Karpas-422 (cell line): Measurements from ENCODE around the gene VGF. TPM values are rescaled to one million over a fixed set of nuclear protein-coding genes. Genes with fewer than 3 reads are reported as not detected.

Experiments used
- DNase-seq: peaks from one replicate; pipeline ENCODE4 v3.0.0-alpha.2; 2015
- H2AFZ ChIP-seq: fragments of 200-600 bp; sonication (generic); 2 replicates; pipeline ENCODE4 v1.6.1; 2014; ENCODE audit warnings: antibody characterized with exemption, low read length, mixed read lengths
- H3K27ac ChIP-seq: fragments of 200-600 bp; sonication (generic); 2 replicates; pipeline ENCODE4 v1.5.1; 2014; ENCODE audit warnings: mild to moderate bottlenecking, low read length, moderate library complexity
- H3K27me3 ChIP-seq: fragments of 200-600 bp; sonication (generic); 2 replicates; pipeline ENCODE4 v1.6.1; 2014; ENCODE audit warnings: low read length, mixed read lengths
- H3K36me3 ChIP-seq: fragments of 200-600 bp; sonication (generic); 2 replicates; pipeline ENCODE4 v1.6.1; 2014; ENCODE audit warnings: low read length, mixed read lengths; ENCODE audit not compliant: insufficient read depth
- H3K4me1 ChIP-seq: fragments of 200-600 bp; sonication (generic); 2 replicates; pipeline ENCODE4 v1.6.1; 2014; ENCODE audit warnings: mild to moderate bottlenecking, low read length, mixed read lengths
- H3K4me2 ChIP-seq: fragments of 200-600 bp; sonication (generic); 2 replicates; pipeline ENCODE4 v1.6.1; 2014; ENCODE audit warnings: low read length, low read depth, mild to moderate bottlenecking; ENCODE audit not compliant: poor library complexity, severe bottlenecking
- H3K4me3 ChIP-seq: fragments of 200-600 bp; sonication (generic); 2 replicates; pipeline ENCODE4 v1.5.1; 2014; ENCODE audit warnings: mild to moderate bottlenecking, antibody characterized with exemption, low read length, mixed read lengths
- H3K79me2 ChIP-seq: fragments of 200-600 bp; sonication (generic); 2 replicates; pipeline ENCODE4 v1.6.1; 2014; ENCODE audit warnings: mild to moderate bottlenecking, low read length, mixed read lengths
- H3K9ac ChIP-seq: fragments of 200-600 bp; sonication (generic); 2 replicates; pipeline ENCODE4 v1.6.0; 2014; ENCODE audit warnings: low read length
- H3K9me2 ChIP-seq: fragments of 200-600 bp; sonication (generic), shearing (Covaris generic); replicated peaks from 2 replicates; pipeline ENCODE4 v1.6.0; 2014; ENCODE audit warnings: mild to moderate bottlenecking, low read length, moderate library complexity; ENCODE audit not compliant: insufficient read depth
- H3K9me3 ChIP-seq: fragments of 300-700, 200-600 bp; sonication (generic); 2 replicates; pipeline ENCODE4 v1.6.1; 2014; ENCODE audit warnings: low read length, mixed read lengths
- H4K20me1 ChIP-seq: fragments of 200-600 bp; sonication (generic); 2 replicates; pipeline ENCODE4 v1.6.1; 2014; ENCODE audit warnings: mild to moderate bottlenecking, antibody characterized with exemption, low read length, low read depth; ENCODE audit not compliant: insufficient read depth
- total RNA-seq: library from RNA; depleted of rRNA; stranded (reverse); fragments of >200 nt; shearing (Covaris generic); gene quantifications from 2 replicates; pipeline ENCODE4 v1.2.3, GENCODE V29; 2014; ENCODE audit warnings: low replicate concordance

VGF gene
- total RNA-seq, 1 experiment from 2014 or later = 0.86 TPM

DNA sequence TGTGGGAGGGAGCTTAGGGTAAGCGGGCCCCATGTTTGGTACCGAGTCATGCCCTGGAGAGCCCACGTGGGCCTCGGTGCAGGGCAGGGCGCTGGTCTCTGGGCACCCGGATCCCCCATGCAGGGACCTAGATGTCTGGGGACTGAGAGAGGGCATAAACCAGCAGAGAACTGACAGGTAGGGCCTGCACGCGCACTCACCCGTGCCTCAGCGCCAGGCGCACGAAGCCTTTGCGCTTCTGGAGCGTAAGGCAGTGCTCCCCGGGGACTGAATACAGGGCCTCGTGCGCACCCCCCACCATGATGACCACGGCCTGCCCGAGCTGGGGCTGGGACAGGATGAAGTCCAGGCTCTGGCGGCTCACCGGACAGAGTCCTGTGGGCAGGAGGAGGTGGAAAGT, 32.6 kb upstream of the VGF start:
- no peak overlapping the region for H3K9ac ChIP-seq

DNA sequence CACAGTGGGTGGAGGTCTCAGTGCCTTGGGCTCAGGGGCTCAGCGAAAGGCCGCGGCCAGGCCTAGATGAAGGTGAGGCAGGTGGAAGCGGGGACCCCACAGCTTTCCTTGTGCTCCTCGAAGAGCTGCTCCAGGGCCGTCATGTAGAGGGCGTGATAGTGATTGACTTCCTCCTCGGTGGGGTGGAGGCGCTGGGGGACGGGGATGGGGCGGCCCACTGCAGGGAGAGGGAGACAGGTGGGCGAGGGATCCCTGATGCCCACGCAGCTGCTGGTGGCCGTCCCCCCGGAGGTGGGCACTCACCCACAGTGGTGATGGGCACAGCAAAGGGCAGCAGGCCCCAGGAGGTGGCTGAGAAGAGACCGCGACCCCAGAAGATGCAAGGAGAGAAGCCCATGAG, 30.5 kb upstream of the VGF start:
- no peak for DNase-seq
- Histone ChIP-seq H2AFZ (no peak overlapping the region), H3K79me2 (no peaks in the 10 kb centered on the region), H3K9ac (no peak overlapping the region), H3K36me3 (no peaks in the 10 kb centered on the region), H3K4me2 (no peak overlapping the region), H3K4me3 (no peak overlapping the region), H4K20me1 (no peaks in the 10 kb centered on the region), H3K9me3 (no peaks in the 10 kb centered on the region), H3K27ac (no peak overlapping the region), H3K27me3 (no peaks in the 10 kb centered on the region), H3K9me2 (no peaks in the 10 kb centered on the region), H3K4me1 (no peaks in the 10 kb centered on the region)

More for the DNA sequence above, 32.6 kb upstream of the VGF start:
- H3K27ac ChIP-seq = no peak overlapping the region
- H3K27me3 ChIP-seq = no peaks in the 10 kb centered on the region
- H3K9me2 ChIP-seq = no peaks in the 10 kb centered on the region
- no peaks in the 10 kb centered on the region for H3K9me3 ChIP-seq
- H3K4me1 ChIP-seq = no peaks in the 10 kb centered on the region; the same call in 1 of the 2 replicates
- no peak overlapping the region for H3K4me2 ChIP-seq
- no peaks in the 10 kb centered on the region for H3K36me3 ChIP-seq
- H4K20me1 ChIP-seq = no peaks in the 10 kb centered on the region
- no peak overlapping the region for H3K4me3 ChIP-seq
- H2AFZ ChIP-seq = no peak overlapping the region
- no peak for DNase-seq
- H3K79me2 ChIP-seq = no peaks in the 10 kb centered on the region

DNA sequence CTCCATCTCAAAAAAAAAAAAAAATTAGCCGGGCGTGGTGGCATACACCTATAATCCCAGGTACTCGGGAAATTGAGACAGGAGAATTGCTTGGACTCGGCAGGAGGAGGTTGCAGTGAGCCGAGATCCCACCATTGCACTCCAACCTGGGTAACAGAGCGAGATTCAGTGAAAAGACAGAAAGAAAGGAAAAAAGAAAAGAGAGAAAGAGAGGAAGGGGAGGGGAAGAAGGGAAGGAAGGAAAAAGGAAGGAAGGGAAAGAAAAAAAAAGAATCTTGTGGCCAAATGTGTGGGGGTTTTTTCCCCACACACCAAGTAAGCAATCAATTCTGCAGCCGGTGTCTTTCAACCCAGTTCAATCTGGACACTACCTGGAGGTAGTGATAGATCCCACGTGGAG, 23.7 kb upstream of the VGF start:
- DNase-seq = no peak
- Histone ChIP-seq H3K27ac (no peak overlapping the region), H3K9ac (no peak overlapping the region), H3K4me3 (no peak overlapping the region), H3K27me3 (no peaks in the 10 kb centered on the region), H4K20me1 (no peaks in the 10 kb centered on the region), H2AFZ (no peak overlapping the region), H3K9me2 (no peaks in the 10 kb centered on the region), H3K36me3 (no peaks in the 10 kb centered on the region), H3K9me3 (no peaks in the 10 kb centered on the region), H3K4me1 (no peaks in the 10 kb centered on the region), H3K4me2 (no peak overlapping the region), H3K79me2 (no peaks in the 10 kb centered on the region)

DNA sequence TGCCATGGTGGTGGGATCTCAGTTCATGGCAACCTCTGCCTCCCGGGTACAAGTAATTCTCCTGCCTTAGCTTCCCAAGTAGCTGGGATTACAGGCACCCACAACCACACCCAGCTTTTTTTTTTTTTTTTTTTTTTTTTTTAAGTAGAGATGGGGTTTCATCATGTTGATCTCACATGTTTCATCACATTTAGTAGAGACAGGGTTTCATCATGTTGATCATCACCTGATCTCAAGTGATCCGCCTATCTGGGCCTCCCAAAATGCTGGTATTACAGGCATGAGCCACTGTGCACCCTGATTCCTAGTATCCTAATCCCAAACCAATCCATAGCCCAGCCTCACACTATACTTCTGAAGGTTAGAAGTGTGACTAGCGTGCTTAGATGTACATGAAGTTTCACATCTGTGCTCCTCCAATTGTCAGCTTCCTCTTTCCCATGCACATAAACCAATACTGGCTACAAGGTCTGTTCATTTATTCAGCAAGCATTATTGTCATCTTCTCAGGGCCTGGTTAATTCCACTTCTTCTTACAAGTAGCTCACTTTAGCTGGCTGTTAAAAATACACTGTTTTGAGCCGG, 21.6 kb upstream of the VGF start:
- H3K27me3 ChIP-seq = no peaks in the 10 kb centered on the region
- H3K4me2 ChIP-seq = no peak overlapping the region
- no peak overlapping the region for H2AFZ ChIP-seq
- H3K27ac ChIP-seq = no peak overlapping the region
- no peaks in the 10 kb centered on the region for H3K36me3 ChIP-seq
- H3K4me1 ChIP-seq = peaks cover 6% of the 10 kb centered on the region
- H3K9ac ChIP-seq = no peak overlapping the region
- no peaks in the 10 kb centered on the region for H3K9me2 ChIP-seq
- no peaks in the 10 kb centered on the region for H4K20me1 ChIP-seq
- H3K9me3 ChIP-seq = no peaks in the 10 kb centered on the region
- DNase-seq = peak; percentile 54
- no peak overlapping the region for H3K4me3 ChIP-seq
- H3K79me2 ChIP-seq = no peaks in the 10 kb centered on the region

DNA sequence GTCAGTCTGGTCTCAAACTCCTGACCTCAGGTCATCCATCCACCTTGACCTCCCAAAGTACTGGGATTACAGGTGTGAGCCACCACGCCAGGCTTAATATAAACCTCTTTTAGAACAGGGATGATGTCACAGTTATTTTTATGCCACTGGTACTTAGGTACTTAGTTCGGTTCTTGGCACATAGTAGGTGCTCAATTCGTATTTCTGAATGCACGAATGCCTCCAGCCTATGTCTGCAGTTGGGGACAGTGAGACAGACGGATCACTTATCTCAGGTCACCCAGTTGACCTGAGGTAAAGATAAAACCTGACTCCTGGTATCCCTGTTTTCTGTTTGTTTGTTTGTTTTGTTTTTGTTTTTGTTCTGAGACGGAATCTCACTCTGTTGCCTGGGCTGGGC, 20.8 kb upstream of the VGF start:
- DNase-seq = no peak
- Histone ChIP-seq H3K9me2 (no peaks in the 10 kb centered on the region), H4K20me1 (no peaks in the 10 kb centered on the region), H3K27ac (no peak overlapping the region), H2AFZ (no peak overlapping the region), H3K4me2 (no peak overlapping the region), H3K27me3 (no peaks in the 10 kb centered on the region), H3K9me3 (no peaks in the 10 kb centered on the region), H3K36me3 (no peaks in the 10 kb centered on the region), H3K9ac (no peak overlapping the region), H3K4me1 (peaks cover 7% of the 10 kb centered on the region), H3K4me3 (no peak overlapping the region), H3K79me2 (no peaks in the 10 kb centered on the region)

DNA sequence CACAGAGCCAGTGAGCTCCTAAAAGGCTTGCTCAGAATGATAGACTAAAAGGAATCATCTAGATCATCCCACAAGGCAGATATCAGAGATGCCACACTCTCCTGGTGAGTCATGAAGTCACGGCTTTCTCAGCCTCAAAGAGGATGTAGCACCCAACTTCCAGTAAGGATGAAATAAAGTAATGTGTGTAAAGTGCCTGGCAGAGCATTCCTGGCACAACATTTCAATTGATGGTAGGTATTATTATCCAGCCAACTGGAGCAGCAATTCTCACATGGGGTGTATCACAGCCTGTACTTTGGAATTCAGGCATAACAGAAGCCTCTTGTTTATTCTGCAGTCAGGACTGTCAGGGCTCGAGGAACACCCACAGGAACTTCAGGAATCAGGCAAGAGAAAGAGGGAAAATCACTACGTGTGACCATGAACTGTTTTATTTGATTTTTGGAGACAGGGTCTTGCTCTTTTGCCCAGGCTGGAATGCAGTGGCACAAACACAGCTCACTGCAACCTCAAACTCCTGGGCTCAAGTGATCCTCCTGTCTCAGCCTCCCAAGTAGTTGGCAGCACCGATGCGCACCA, 20.0 kb upstream of the VGF start:
- Histone ChIP-seq H3K4me2 (no peak overlapping the region), H4K20me1 (no peaks in the 10 kb centered on the region), H3K9me2 (no peaks in the 10 kb centered on the region), H2AFZ (no peak overlapping the region), H3K9me3 (no peaks in the 10 kb centered on the region), H3K4me3 (no peak overlapping the region), H3K9ac (no peak overlapping the region), H3K79me2 (no peaks in the 10 kb centered on the region), H3K27me3 (no peaks in the 10 kb centered on the region), H3K4me1 (peaks cover 7% of the 10 kb centered on the region), H3K27ac (no peak overlapping the region), H3K36me3 (no peaks in the 10 kb centered on the region)
- no peak for DNase-seq

DNA sequence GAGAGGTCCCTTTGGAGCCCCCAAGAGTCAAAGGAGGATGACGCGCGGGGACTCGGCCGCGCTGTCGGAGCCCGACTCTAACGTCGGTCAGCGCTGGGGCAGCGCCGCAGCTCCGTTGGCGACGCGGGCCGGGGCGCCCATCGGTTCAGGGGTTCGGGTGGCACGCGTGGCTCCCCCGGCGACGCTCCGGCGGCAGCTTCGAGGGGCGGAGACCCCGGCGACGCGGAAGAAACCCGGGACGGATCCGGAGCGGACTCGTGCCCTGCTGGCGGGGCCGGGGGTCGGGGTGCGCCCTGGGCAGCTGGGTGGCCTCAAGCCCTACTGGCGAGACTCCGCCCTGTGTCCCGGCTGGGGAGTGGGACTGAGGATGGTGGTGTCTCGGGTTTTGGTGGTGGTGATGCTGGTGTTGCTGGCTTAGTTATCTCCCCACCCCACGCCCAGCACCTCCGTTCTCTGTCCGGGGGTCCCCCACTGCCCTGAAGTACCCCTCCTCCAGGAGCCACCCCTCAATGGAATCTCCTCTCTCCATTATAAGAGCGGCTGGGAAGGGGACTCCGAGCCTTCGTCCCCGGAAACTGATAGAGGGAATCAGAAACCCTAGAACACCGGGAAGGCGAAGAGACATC, 14.9 kb upstream of the VGF start, which contains the start of gene NAT16:
Gene NAT16, minus strand, starts transcription at position 164 of the 626 bp plus-strand sequence. CDS start 5,486 bp downstream, outside the sequence.
- Histone ChIP-seq H3K4me3 (no peak within 1 kb of the TSS), H3K9me2 (no peaks in the 10 kb centered on the region), H3K9me3 (no peaks in the 10 kb centered on the region), H3K79me2 (no peaks in the 10 kb centered on the region), H3K27ac (no peak within 1 kb of the TSS), H3K36me3 (no peaks in the 10 kb centered on the region), H3K4me1 (peaks cover 7% of the 10 kb centered on the region), H3K9ac (no peak within 1 kb of the TSS), H3K27me3 (no peaks in the 10 kb centered on the region), H4K20me1 (no peaks in the 10 kb centered on the region), H2AFZ (no peak within 1 kb of the TSS), H3K4me2 (no peak within 1 kb of the TSS)
- no peak for DNase-seq

DNA sequence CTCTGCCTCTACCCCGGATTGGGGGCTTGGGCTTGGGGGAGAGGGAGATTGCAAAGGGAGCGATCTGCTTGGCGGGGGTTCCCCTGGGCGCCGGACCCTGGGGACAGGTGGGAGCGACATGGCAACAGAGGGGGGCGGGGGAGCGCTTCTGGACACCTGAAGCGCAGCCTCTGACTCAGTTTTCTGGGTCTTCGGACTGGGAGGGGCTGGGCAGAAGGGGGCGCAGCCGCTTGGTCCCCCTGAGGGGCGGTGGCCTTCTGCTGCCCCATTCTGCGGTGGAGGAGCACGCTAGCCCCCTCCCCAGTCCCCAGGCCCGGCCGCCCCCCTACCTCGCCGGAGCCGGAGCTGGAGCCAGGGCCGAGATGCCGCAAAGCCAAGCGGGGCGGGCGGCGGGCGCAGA, 14.3 kb upstream of the VGF start:
- Histone ChIP-seq H3K79me2 (no peaks in the 10 kb centered on the region), H3K4me3 (no peak overlapping the region), H3K27ac (no peak overlapping the region), H3K4me1 (peaks cover 7% of the 10 kb centered on the region), H3K27me3 (no peaks in the 10 kb centered on the region), H2AFZ (no peak overlapping the region), H3K9me2 (no peaks in the 10 kb centered on the region), H4K20me1 (no peaks in the 10 kb centered on the region), H3K36me3 (no peaks in the 10 kb centered on the region), H3K9me3 (no peaks in the 10 kb centered on the region), H3K4me2 (no peak overlapping the region), H3K9ac (no peak overlapping the region)
- no peak for DNase-seq
